ENCODE measurements around the gene TUBD1.

TUBD1 gene

DNA sequence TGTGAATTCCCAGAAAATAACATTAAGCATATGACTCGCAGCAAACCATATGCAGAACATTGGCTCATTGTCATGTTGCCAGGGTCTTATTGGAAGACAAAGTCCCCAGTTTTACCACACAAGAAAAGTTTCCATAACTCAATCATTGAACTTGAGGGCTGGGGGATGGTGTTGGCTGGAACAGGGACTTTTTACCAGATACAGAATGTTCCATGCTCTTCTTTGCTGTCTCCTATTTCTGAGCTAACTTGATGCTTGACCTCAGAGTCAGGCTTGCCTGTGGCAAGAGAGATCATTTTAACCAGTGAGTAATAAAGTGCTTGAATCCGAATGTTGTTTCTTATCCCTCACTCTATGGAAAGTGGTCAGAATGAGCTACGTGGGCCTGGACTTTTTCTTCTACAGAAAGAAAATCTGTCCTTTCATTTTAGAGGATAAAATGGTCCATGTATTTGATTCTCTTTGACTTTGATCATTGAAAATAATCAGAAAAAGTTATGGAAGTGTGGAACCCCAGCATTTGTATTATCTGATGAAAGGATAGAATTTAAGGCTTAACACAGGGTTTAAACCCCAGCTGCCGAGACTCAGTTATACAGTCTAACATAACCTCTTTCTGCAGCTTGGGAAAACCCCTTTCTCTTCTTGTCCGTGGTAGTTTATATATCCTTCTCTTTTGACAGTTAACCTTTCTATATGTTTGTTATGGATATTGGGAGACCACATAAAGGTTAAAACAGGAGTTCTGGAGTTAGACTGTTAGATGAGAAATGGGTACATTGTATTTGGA lies 67.0 kb downstream of the TUBD1 start:
- no peak for DNase-seq (ENCODE audit: low read depth, low spot score)

DNA sequence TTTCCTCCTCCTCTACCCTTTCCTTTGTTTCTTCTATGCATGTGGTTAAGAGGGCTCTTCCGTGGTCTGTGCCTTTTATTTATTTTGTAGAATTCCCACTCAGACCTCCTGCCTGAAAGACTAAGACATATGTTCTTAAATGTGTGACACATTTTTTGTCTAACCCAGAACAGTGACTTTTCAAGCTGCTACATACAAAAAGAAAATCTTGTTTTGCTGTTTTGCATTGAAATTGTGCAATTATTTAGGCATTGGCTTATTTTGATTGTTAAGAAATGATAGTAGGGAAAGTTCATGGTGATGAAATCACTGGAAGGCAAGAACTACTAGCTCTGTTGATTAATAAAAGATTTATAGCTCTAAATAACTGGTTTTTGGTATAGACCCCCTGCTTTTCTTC lies 76.8 kb downstream of the TUBD1 start:
- Histone ChIP-seq H3K27me3 (ENCODE audit: insufficient read depth, insufficient read length) (no peaks in the 10 kb centered on the region), H3K4me1 (ENCODE audit: insufficient read depth, insufficient read length) (no peaks in the 10 kb centered on the region), H3K36me3 (ENCODE audit: insufficient read depth, insufficient read length, low read length) (peaks cover 20% of the 10 kb centered on the region), H3K4me3 (ENCODE audit: insufficient read length, low read depth) (no peak overlapping the region), H3K9ac (ENCODE audit: insufficient read length, low read depth) (no peak overlapping the region), H3K9me3 (ENCODE audit: insufficient read depth, low read length) (no peaks in the 10 kb centered on the region)
- no peak for DNase-seq (ENCODE audit: low read depth, low spot score)
- TF ChIP-seq YY1 (IDR thresholded peaks at IDR 0.05; ENCODE audit: insufficient read depth, insufficient read length) (no peak), SUZ12 (IDR thresholded peaks at IDR 0.05; ENCODE audit: extremely low read depth, insufficient read depth, insufficient read length) (no peak), ZNF274 (IDR thresholded peaks at IDR 0.05; ENCODE audit: low read depth, low read length) (no peak)

More for the DNA sequence above, 67.0 kb downstream of the TUBD1 start:
- Histone ChIP-seq H3K36me3 (ENCODE audit: insufficient read depth, insufficient read length, low read length) (peaks cover 2% of the 10 kb centered on the region), H3K4me3 (ENCODE audit: insufficient read length, low read depth) (no peak overlapping the region), H3K9ac (ENCODE audit: insufficient read length, low read depth) (no peak overlapping the region), H3K27me3 (ENCODE audit: insufficient read depth, insufficient read length) (no peaks in the 10 kb centered on the region), H3K9me3 (ENCODE audit: insufficient read depth, low read length) (no peaks in the 10 kb centered on the region), H3K4me1 (ENCODE audit: insufficient read depth, insufficient read length) (no peaks in the 10 kb centered on the region)
- no peak for TF ChIP-seq YY1 (IDR thresholded peaks at IDR 0.05; ENCODE audit: insufficient read depth, insufficient read length)
- no peak for TF ChIP-seq SUZ12 (IDR thresholded peaks at IDR 0.05; ENCODE audit: extremely low read depth, insufficient read depth, insufficient read length)

DNA sequence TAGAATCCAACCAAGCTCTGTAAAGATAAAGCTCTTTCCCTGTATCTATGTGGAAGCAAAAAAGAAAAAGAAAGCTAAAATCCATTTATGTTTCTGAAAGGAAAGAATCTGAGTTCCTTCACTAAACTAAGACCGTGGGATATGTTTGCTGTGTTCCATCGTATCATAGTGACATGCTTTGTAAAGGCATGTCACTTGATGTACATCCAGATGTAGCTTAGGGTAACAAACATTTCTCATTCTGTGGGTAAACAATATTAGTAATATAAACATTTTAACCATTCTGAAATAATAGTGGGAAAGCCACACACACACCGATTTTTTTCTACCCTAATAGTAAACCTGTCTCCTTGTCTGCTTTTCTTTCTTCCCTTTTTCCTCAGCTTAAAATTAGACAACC lies 78.1 kb downstream of the TUBD1 start:
- no peak for DNase-seq (ENCODE audit: low read depth, low spot score)
- Histone ChIP-seq H3K9me3 (ENCODE audit: insufficient read depth, low read length) (no peaks in the 10 kb centered on the region), H3K36me3 (ENCODE audit: insufficient read depth, insufficient read length, low read length) (peaks cover 21% of the 10 kb centered on the region), H3K9ac (ENCODE audit: insufficient read length, low read depth) (no peak overlapping the region), H3K4me1 (ENCODE audit: insufficient read depth, insufficient read length) (no peaks in the 10 kb centered on the region), H3K27me3 (ENCODE audit: insufficient read depth, insufficient read length) (no peaks in the 10 kb centered on the region), H3K4me3 (ENCODE audit: insufficient read length, low read depth) (no peak overlapping the region)
- TF ChIP-seq ZNF274 (IDR thresholded peaks at IDR 0.05; ENCODE audit: low read depth, low read length) (no peak), SUZ12 (IDR thresholded peaks at IDR 0.05; ENCODE audit: extremely low read depth, insufficient read depth, insufficient read length) (no peak), YY1 (IDR thresholded peaks at IDR 0.05; ENCODE audit: insufficient read depth, insufficient read length) (no peak)

DNA sequence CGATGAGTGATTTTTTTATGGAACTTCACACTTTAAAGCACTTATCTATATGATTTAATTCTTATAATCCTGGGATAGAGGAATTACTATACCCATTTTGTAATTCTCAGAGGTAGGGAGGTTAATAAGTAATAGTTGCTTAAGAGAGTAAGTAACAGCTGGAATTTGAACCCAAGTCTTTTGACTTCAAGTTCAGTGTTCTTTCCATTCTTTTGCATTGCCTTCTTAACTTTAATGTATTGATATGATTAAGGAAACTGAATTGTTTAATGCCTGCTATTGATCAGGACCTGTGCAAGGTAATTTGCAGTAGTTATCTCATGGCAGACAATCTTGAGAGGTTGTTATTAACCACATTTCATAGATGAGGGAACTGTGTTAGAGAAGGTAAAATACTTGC lies 78.5 kb downstream of the TUBD1 start:
- TF ChIP-seq YY1 (IDR thresholded peaks at IDR 0.05; ENCODE audit: insufficient read depth, insufficient read length) (no peak), ZNF274 (IDR thresholded peaks at IDR 0.05; ENCODE audit: low read depth, low read length) (no peak), SUZ12 (IDR thresholded peaks at IDR 0.05; ENCODE audit: extremely low read depth, insufficient read depth, insufficient read length) (no peak)
- no peak overlapping the region for H3K9ac ChIP-seq (ENCODE audit: insufficient read length, low read depth)
- H3K27me3 ChIP-seq (ENCODE audit: insufficient read depth, insufficient read length), result no peaks in the 10 kb centered on the region
- no peaks in the 10 kb centered on the region for H3K9me3 ChIP-seq (ENCODE audit: insufficient read depth, low read length)
- no peak for DNase-seq (ENCODE audit: low read depth, low spot score)
- no peak overlapping the region for H3K4me3 ChIP-seq (ENCODE audit: insufficient read length, low read depth)
- H3K36me3 ChIP-seq (ENCODE audit: insufficient read depth, insufficient read length, low read length), result peaks cover 21% of the 10 kb centered on the region
- no peaks in the 10 kb centered on the region for H3K4me1 ChIP-seq (ENCODE audit: insufficient read depth, insufficient read length)

DNA sequence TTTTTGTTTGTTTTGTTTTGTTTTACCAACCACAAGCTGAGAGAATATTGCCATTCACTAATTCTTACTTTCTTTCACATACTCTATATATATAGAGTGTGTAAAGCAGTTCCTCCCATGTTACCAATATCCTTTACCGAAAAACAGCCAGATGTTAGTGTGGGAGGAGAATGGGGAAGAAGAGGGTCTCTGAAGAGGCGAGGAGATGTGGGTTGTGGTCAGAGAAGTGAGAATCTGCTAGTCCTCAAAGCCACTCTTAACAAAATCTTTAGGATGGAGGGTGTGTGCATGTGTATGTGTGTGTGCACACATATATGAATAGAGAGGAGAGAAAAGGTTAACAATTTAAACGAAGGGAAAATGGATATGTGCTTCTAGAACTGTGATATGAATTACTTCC lies 80.6 kb downstream of the TUBD1 start:
- Histone ChIP-seq H3K27me3 (ENCODE audit: insufficient read depth, insufficient read length) (no peaks in the 10 kb centered on the region), H3K9me3 (ENCODE audit: insufficient read depth, low read length) (no peaks in the 10 kb centered on the region), H3K4me3 (ENCODE audit: insufficient read length, low read depth) (no peak overlapping the region), H3K36me3 (ENCODE audit: insufficient read depth, insufficient read length, low read length) (peaks cover 21% of the 10 kb centered on the region), H3K9ac (ENCODE audit: insufficient read length, low read depth) (no peak overlapping the region), H3K4me1 (ENCODE audit: insufficient read depth, insufficient read length) (no peaks in the 10 kb centered on the region)
- TF ChIP-seq ZNF274 (IDR thresholded peaks at IDR 0.05; ENCODE audit: low read depth, low read length) (no peak), YY1 (IDR thresholded peaks at IDR 0.05; ENCODE audit: insufficient read depth, insufficient read length) (no peak)
- DNase-seq (ENCODE audit: low read depth, low spot score), result no peak

DNA sequence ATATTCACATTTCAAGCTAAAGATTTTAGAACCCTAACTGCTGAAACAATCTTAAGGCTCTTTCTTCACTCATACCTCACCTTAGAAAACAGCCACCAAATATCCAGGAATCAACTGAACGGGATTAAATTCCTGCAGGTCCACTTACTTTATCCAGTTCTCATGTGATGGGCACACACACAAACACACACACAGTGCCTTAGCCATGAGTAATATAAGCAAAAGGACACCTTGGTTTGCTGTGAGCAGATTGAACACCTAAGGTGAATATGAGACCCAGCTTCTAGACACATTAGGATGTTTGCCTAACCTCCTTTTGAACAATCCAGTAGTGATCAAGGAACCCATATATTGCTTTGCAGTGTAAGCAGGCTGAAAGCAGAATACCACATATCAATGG lies 81.5 kb downstream of the TUBD1 start:
- peaks cover 21% of the 10 kb centered on the region for H3K36me3 ChIP-seq (ENCODE audit: insufficient read depth, insufficient read length, low read length)
- DNase-seq (ENCODE audit: low read depth, low spot score), result no peak
- no peak overlapping the region for H3K9ac ChIP-seq (ENCODE audit: insufficient read length, low read depth)
- no peaks in the 10 kb centered on the region for H3K9me3 ChIP-seq (ENCODE audit: insufficient read depth, low read length)
- no peaks in the 10 kb centered on the region for H3K4me1 ChIP-seq (ENCODE audit: insufficient read depth, insufficient read length)
- H3K4me3 ChIP-seq (ENCODE audit: insufficient read length, low read depth), result no peak overlapping the region
- no peaks in the 10 kb centered on the region for H3K27me3 ChIP-seq (ENCODE audit: insufficient read depth, insufficient read length)
- TF ChIP-seq SUZ12 (IDR thresholded peaks at IDR 0.05; ENCODE audit: extremely low read depth, insufficient read depth, insufficient read length) (no peak), YY1 (IDR thresholded peaks at IDR 0.05; ENCODE audit: insufficient read depth, insufficient read length) (no peak), ZNF274 (IDR thresholded peaks at IDR 0.05; ENCODE audit: low read depth, low read length) (no peak)

DNA sequence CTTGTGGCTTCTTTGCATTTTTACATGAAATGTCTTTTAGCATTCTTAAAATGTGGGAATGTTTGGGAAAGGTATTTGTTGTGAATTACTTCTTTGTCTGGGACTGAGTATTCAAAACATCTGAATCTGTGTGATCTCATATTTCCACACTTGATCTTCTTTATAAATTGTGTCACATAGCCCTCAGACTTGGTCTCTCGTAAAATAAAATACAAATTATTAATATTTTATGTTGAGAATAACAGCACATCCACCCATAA lies 81.9 kb downstream of the TUBD1 start:
- H3K9ac ChIP-seq (ENCODE audit: insufficient read length, low read depth), result no peak overlapping the region
- no peaks in the 10 kb centered on the region for H3K27me3 ChIP-seq (ENCODE audit: insufficient read depth, insufficient read length)
- DNase-seq (ENCODE audit: low read depth, low spot score), result no peak
- TF ChIP-seq ZNF274 (IDR thresholded peaks at IDR 0.05; ENCODE audit: low read depth, low read length), result no peak
- no peak for TF ChIP-seq SUZ12 (IDR thresholded peaks at IDR 0.05; ENCODE audit: extremely low read depth, insufficient read depth, insufficient read length)
- TF ChIP-seq YY1 (IDR thresholded peaks at IDR 0.05; ENCODE audit: insufficient read depth, insufficient read length), result no peak
- H3K4me3 ChIP-seq (ENCODE audit: insufficient read length, low read depth), result no peak overlapping the region
- no peaks in the 10 kb centered on the region for H3K9me3 ChIP-seq (ENCODE audit: insufficient read depth, low read length)
- H3K4me1 ChIP-seq (ENCODE audit: insufficient read depth, insufficient read length), result no peaks in the 10 kb centered on the region
- H3K36me3 ChIP-seq (ENCODE audit: insufficient read depth, insufficient read length, low read length), result peaks cover 21% of the 10 kb centered on the region

All from NT2/D1 (cell line).